Mesenchymal stem cell (in vitro differentiated cells and primary cell): ENCODE results near the gene FAM72B.
"Not testable (repeated sequence)": the region's sequence is repeated elsewhere in the genome, so short reads cannot be mapped to it uniquely, and the experiment has no call there.

Experiments used
- DNase-seq: peaks from one replicate; pipeline ENCODE4 v3.0.0-alpha.2; 2013
- H2AFZ ChIP-seq: one replicate; pipeline ENCODE4 v1.6.1; 2013; ENCODE audit warnings: low read depth, mild to moderate bottlenecking, control low read depth, inconsistent platforms, low read length, moderate library complexity
- H2AK5ac ChIP-seq: 2 replicates; pipeline ENCODE4 v1.6.1; 2013; ENCODE audit warnings: low read length, moderate library complexity, mild to moderate bottlenecking, inconsistent platforms; ENCODE audit not compliant: severe bottlenecking
- H2BK120ac ChIP-seq: one replicate; pipeline ENCODE4 v1.6.1; 2013; ENCODE audit warnings: low read depth, mild to moderate bottlenecking, inconsistent platforms, low read length, moderate library complexity
- H2BK12ac ChIP-seq, 2 experiments: one replicate each; pipeline ENCODE4 v1.6.1; 2013; ENCODE audit warnings: inconsistent platforms in 2 of 2, low read length in 2 of 2, mild to moderate bottlenecking in 2 of 2, moderate library complexity in 2 of 2, control low read depth in 1 of 2
- H2BK15ac ChIP-seq: one replicate; pipeline ENCODE4 v1.6.1; 2013; ENCODE audit warnings: mild to moderate bottlenecking, low read depth, inconsistent platforms; ENCODE audit not compliant: poor library complexity, severe bottlenecking
- H2BK5ac ChIP-seq: 2 replicates; pipeline ENCODE4 v1.6.1; 2013; ENCODE audit warnings: low read depth, mild to moderate bottlenecking, low read length, control low read depth, inconsistent platforms; ENCODE audit not compliant: poor library complexity, severe bottlenecking
- H3K14ac ChIP-seq, 2 experiments: one replicate each; pipeline ENCODE4 v1.6.1; 2013; ENCODE audit warnings: inconsistent platforms in 2 of 2, low read length in 2 of 2, control low read depth in 1 of 2, mild to moderate bottlenecking in 1 of 2, moderate library complexity in 1 of 2
- H3K18ac ChIP-seq, 2 experiments: one replicate each; pipeline ENCODE4 v1.6.1; 2013; ENCODE audit warnings: inconsistent platforms in 2 of 2, low read length in 2 of 2, control low read depth in 1 of 2, low read depth in 1 of 2, mild to moderate bottlenecking in 1 of 2
- H3K23ac ChIP-seq, 2 experiments: one replicate each; pipeline ENCODE4 v1.6.1; 2013; ENCODE audit warnings: inconsistent platforms in 2 of 2, low read length in 2 of 2, mild to moderate bottlenecking in 2 of 2, moderate library complexity in 2 of 2, control low read depth in 1 of 2
- H3K27ac ChIP-seq: 2 replicates; pipeline ENCODE4 v1.5.1; 2013; ENCODE audit warnings: mild to moderate bottlenecking, moderate library complexity, low read length, control low read depth, inconsistent platforms; ENCODE audit not compliant: poor library complexity, severe bottlenecking
- H3K27me3 ChIP-seq, 2 experiments: 2 replicates each; pipeline versions ENCODE4 v1.6.1 to v1.7.0; 2013; ENCODE audit warnings: low read length in 2 of 2, mild to moderate bottlenecking in 2 of 2, moderate library complexity in 2 of 2, control low read depth in 1 of 2, inconsistent platforms in 1 of 2; ENCODE audit not compliant: control insufficient read depth in 1 of 2, insufficient read depth in 1 of 2
- H3K36me3 ChIP-seq, 2 experiments: 2 replicates each; pipeline versions ENCODE4 v1.6.1 to v1.7.0; 2013; ENCODE audit warnings: low read length in 2 of 2, control low read depth in 1 of 2, inconsistent platforms in 1 of 2, low read depth in 1 of 2, mild to moderate bottlenecking in 1 of 2; ENCODE audit not compliant: insufficient read depth in 2 of 2, control insufficient read depth in 1 of 2
- H3K4ac ChIP-seq, 2 experiments: one replicate each; pipeline ENCODE4 v1.6.1; 2013; ENCODE audit warnings: inconsistent platforms in 2 of 2, low read length in 2 of 2, mild to moderate bottlenecking in 2 of 2, moderate library complexity in 2 of 2, control low read depth in 1 of 2, low read depth in 1 of 2
- H3K4me1 ChIP-seq: 2 replicates; pipeline ENCODE4 v1.6.1; 2013; ENCODE audit warnings: low read depth, low read length, control low read depth; ENCODE audit not compliant: control insufficient read depth, insufficient read depth
- H3K4me2 ChIP-seq: 2 replicates; pipeline ENCODE4 v1.6.1; 2013; ENCODE audit warnings: low read length, mild to moderate bottlenecking, inconsistent platforms; ENCODE audit not compliant: poor library complexity, severe bottlenecking
- H3K4me3 ChIP-seq, 2 experiments: 2 replicates each; pipeline versions ENCODE4 v1.5.1 to v1.7.0; 2013; ENCODE audit warnings: low read length in 2 of 2, mild to moderate bottlenecking in 2 of 2, control low read depth in 1 of 2, low read depth in 1 of 2; ENCODE audit not compliant: insufficient read depth in 1 of 2
- H3K79me1 ChIP-seq: replicated peaks from 2 replicates; pipeline ENCODE4 v1.6.1; 2013; ENCODE audit warnings: mild to moderate bottlenecking, control low read depth, low read length, inconsistent platforms; ENCODE audit not compliant: poor library complexity, severe bottlenecking
- H3K9ac ChIP-seq: 2 replicates; pipeline ENCODE4 v1.7.0; 2013; ENCODE audit warnings: mild to moderate bottlenecking, low read length, moderate library complexity
- H3K9me3 ChIP-seq: 2 replicates; pipeline ENCODE4 v1.7.0; 2013; ENCODE audit warnings: mild to moderate bottlenecking, low read length; ENCODE audit not compliant: control insufficient read depth
- H4K8ac ChIP-seq: one replicate; pipeline ENCODE4 v1.6.1; 2013; ENCODE audit warnings: inconsistent platforms, mild to moderate bottlenecking, low read length, moderate library complexity
- H4K91ac ChIP-seq: one replicate; pipeline ENCODE4 v1.6.1; 2013; ENCODE audit warnings: mild to moderate bottlenecking, low read length, inconsistent platforms
- WGBS: methylation state at CpG from one replicate; pipeline ENCODE4 v1.1.7; 2013; ENCODE audit warnings: mixed read lengths; 5-methylcytosine and 5-hydroxymethylcytosine counted together

The FAM72B gene

DNA sequence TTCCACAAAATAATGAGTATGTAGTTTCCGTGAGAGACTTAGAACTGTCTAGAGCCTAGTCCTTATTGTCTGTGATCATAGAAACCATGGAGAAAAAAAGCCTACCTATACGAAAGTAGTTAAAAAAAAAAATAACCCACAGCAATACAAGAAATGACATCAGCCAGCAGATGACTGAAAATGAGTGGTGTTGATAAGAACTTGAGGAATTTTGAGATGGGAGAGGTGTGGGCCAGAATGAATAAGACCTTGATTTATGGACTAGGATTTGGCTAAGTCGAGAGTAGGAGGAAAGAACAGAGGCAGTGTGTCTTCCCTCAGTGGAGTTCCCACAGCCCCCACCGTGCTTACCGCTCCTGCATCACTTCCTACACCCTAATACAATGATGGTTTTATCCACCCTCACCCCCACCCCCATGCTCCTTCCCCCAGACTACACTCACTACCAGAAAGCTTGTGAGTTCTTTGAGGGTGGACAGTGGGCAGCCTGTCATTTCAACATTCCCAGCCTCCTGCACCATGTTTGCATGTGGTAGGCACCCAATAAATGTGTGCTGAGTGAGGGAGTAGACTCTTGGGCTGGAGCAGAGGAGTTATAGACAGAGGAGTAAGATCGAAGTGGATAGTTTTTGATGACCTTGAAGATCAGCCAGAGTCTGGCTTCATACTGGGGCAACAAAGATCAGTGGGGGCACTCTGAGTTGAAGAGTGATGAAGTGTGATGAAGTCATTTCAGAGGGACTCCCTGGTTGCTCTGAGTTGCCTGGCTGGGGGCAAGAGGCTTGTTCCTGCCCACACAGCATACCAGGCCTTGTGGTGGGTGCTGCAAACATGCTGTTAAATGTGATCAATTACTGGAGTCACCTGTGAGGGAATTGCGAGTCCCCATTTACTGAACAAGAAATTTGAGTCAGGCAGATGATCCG is 21.9 kb upstream of the FAM72B start:
- WGBS: 100% methylated on average over 1 of the region's 8 CpGs
- H3K18ac ChIP-seq, H3K4me3 ChIP-seq, H3K36me3 ChIP-seq, H2AK5ac ChIP-seq, H4K91ac ChIP-seq, H3K27ac ChIP-seq, H3K23ac ChIP-seq, H2BK15ac ChIP-seq, H2BK5ac ChIP-seq, H3K9me3 ChIP-seq, H3K4ac ChIP-seq, H3K9ac ChIP-seq, DNase-seq, H2BK120ac ChIP-seq, H2AFZ ChIP-seq, H3K27me3 ChIP-seq, H2BK12ac ChIP-seq, H3K4me2 ChIP-seq, H4K8ac ChIP-seq, H3K79me1 ChIP-seq, H3K4me1 ChIP-seq, H3K14ac ChIP-seq: not testable (repeated sequence)

- not testable (repeated sequence) for H3K4ac ChIP-seq, H3K4me1 ChIP-seq, H2AFZ ChIP-seq, H2BK120ac ChIP-seq, DNase-seq, H2BK12ac ChIP-seq, H3K18ac ChIP-seq, H4K8ac ChIP-seq, H3K14ac ChIP-seq, H3K4me2 ChIP-seq, H3K79me1 ChIP-seq, H2AK5ac ChIP-seq, H4K91ac ChIP-seq, H3K27me3 ChIP-seq, H3K36me3 ChIP-seq, H3K27ac ChIP-seq, H3K4me3 ChIP-seq, H3K9ac ChIP-seq, H2BK15ac ChIP-seq, H3K9me3 ChIP-seq, H3K23ac ChIP-seq, H2BK5ac ChIP-seq
- no CpG with 5 or more reads among the region's 3 CpGs for WGBS
Measured at GRCh38 chr1:121202986-121203385, 18.8 kb upstream of the FAM72B start.

GRCh38 chr1:121200985-121201981 is 17.1 kb upstream of the FAM72B start:
- H2AFZ ChIP-seq, H3K14ac ChIP-seq, H4K8ac ChIP-seq, H2BK5ac ChIP-seq, H3K4me2 ChIP-seq, H3K79me1 ChIP-seq, H3K9ac ChIP-seq, H2BK12ac ChIP-seq, H2BK15ac ChIP-seq, H3K18ac ChIP-seq, H3K9me3 ChIP-seq, H3K27me3 ChIP-seq, H3K36me3 ChIP-seq, H3K27ac ChIP-seq, H3K23ac ChIP-seq, H3K4me1 ChIP-seq, H3K4me3 ChIP-seq, H4K91ac ChIP-seq, H3K4ac ChIP-seq, H2AK5ac ChIP-seq, H2BK120ac ChIP-seq: not testable (repeated sequence)
- DNase-seq: peak; percentile 8
- 59% methylated on average over 3 of the region's 13 CpGs for WGBS

DNA sequence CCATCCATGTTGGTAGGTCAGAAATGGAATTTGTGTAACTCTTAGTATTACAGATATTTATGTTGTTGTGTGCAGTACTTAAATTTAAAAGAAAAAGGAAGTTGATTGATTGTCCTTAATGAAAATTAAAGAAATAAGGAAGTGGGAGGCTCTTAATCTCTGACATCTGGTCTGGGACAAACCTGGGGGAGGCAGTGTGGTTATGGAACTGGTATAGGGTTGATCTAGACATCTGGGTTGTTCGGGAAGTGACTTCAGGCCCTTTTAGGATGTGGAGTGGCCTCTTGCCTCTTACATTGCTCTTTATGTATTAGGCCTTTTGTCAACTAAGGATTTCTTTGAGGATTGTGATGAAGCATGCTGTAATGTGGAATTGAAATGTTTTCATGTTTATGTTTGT is 16.1 kb upstream of the FAM72B start:
- not testable (repeated sequence) for H3K27ac ChIP-seq, H3K18ac ChIP-seq, H4K91ac ChIP-seq, H2BK120ac ChIP-seq, H2BK15ac ChIP-seq, DNase-seq, H3K4ac ChIP-seq, H3K79me1 ChIP-seq, H2AFZ ChIP-seq, H2AK5ac ChIP-seq, H3K4me1 ChIP-seq, H2BK5ac ChIP-seq, H2BK12ac ChIP-seq, H3K9me3 ChIP-seq, H3K27me3 ChIP-seq, H3K4me2 ChIP-seq, H3K36me3 ChIP-seq, H3K9ac ChIP-seq, H3K4me3 ChIP-seq, H3K14ac ChIP-seq, H4K8ac ChIP-seq, H3K23ac ChIP-seq
- no CpG with 5 or more reads among the region's 1 CpG for WGBS
